Activated T-cell treated with anti-CD3 and anti-CD28 coated beads, Interleukin-2, amount 50 U/mL, for 4 hours (primary cell): ENCODE data around the gene P4HTM. TPM values are rescaled to one million over a fixed set of nuclear protein-coding genes. Genes with fewer than 3 reads are reported as not detected.

Experiments
- ATAC-seq, 2 donors: fragments of 200-7000 bp; cut with Tn5 transposase; one replicate each; pipeline ENCODE4 v1.10.0; 2021
- DNase-seq: peaks from one replicate; pipeline ENCODE4 v3.0.0-alpha.2; 2020
- H3K27me3 Mint-ChIP-seq: one replicate; pipeline ENCODE4 v1.8.0; 2021; ENCODE audit warnings: low read depth, mixed read lengths
- H3K36me3 Mint-ChIP-seq: one replicate; pipeline ENCODE4 v1.8.0; 2022; ENCODE audit warnings: mixed read lengths; ENCODE audit not compliant: insufficient read depth
- H3K4me1 Mint-ChIP-seq: one replicate; pipeline ENCODE4 v1.8.0; 2021; ENCODE audit warnings: low read depth, mixed read lengths
- H3K4me3 Mint-ChIP-seq: one replicate; pipeline ENCODE4 v1.8.0; 2021; ENCODE audit warnings: mild to moderate bottlenecking, moderate library complexity, mixed read lengths
- H3K9me3 Mint-ChIP-seq: one replicate; pipeline ENCODE4 v1.8.0; 2021; ENCODE audit warnings: mixed read lengths
- total RNA-seq, 3 donors: library from RNA; stranded (reverse); gene quantifications; one replicate each; pipeline ENCODE4 v1.2.1, GENCODE V29; 2021

Gene P4HTM
- total RNA-seq, 3 donors from 2014 or later: 25.7 to 28.2 (median 26.3) TPM

- Mint-ChIP-seq H3K36me3 (peaks cover 6% of the 10 kb centered on the region), H3K9me3 (no peaks in the 10 kb centered on the region), H3K4me1 (peaks cover 28% of the 10 kb centered on the region), H3K4me3 (no peak overlapping the region), H3K27me3 (no peaks in the 10 kb centered on the region)
- ATAC-seq (no peak), DNase-seq (no peak)
Measured at GRCh38 chr3:48993834-48994233, 3.8 kb downstream of the P4HTM start.

- DNase-seq (no peak), ATAC-seq (no peak)
- Mint-ChIP-seq H3K9me3 (no peaks in the 10 kb centered on the region), H3K4me3 (no peak overlapping the region), H3K4me1 (peaks cover 12% of the 10 kb centered on the region), H3K36me3 (peaks cover 6% of the 10 kb centered on the region), H3K27me3 (no peaks in the 10 kb centered on the region)
Measured at GRCh38 chr3:48996640-48997039, 6.6 kb downstream of the P4HTM start.

- Mint-ChIP-seq H3K4me1 (peaks cover 6% of the 10 kb centered on the region), H3K27me3 (no peaks in the 10 kb centered on the region), H3K4me3 (no peak overlapping the region), H3K9me3 (no peaks in the 10 kb centered on the region), H3K36me3 (peaks cover 6% of the 10 kb centered on the region)
- ATAC-seq: no peak
- DNase-seq: no peak
Measured at GRCh38 chr3:48997102-48997635, 7.1 kb downstream of the P4HTM start.

DNA sequence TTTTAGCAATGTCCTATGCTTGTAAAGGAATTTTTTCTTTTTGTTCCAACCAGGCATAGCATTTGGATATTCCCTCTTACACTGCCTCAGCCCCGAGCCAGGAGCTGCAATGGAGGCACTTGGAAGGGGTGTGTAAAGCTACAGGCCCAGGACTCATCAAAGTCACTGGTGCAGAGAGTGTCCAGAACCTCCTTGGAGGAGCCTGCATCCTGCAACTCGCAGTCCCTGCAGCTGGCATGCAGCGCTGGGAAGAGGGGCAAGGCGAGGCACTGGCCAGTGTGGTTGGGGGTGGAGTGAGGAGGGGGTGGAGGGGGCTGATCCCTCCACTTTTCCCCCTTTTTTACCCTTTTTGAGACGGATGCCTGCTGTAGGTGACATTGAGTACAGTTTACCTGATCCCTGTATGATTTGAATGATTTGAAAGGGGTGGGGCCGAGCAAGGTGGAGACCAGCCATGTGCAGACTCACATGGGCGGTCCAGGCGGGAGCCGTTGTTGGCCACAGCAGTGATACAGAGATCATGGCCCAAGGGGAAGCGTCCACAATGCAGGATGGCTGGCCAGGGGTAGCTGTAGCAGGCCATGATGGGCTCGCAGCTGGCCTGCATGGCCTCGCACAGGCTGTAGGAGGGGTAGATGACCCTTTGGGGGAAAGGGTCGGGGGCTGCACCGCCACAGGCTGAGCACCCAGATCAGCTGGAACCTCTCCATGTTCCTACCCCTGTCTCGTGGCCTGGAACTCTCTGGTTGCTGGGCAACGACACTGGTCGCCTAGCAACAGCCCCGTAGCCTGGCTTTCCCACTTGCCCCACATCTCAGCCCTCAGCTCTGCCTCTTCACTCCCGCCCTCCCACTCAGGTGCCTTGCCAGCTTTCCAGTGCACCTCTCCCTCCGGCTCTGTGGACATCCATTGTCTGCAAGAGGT, 7.9 kb downstream of the P4HTM start:
- Mint-ChIP-seq H3K9me3 (no peaks in the 10 kb centered on the region), H3K4me3 (no peak overlapping the region), H3K27me3 (no peaks in the 10 kb centered on the region), H3K36me3 (peaks cover 6% of the 10 kb centered on the region), H3K4me1 (peaks cover 6% of the 10 kb centered on the region)
- DNase-seq (no peak), ATAC-seq (no peak)

DNA sequence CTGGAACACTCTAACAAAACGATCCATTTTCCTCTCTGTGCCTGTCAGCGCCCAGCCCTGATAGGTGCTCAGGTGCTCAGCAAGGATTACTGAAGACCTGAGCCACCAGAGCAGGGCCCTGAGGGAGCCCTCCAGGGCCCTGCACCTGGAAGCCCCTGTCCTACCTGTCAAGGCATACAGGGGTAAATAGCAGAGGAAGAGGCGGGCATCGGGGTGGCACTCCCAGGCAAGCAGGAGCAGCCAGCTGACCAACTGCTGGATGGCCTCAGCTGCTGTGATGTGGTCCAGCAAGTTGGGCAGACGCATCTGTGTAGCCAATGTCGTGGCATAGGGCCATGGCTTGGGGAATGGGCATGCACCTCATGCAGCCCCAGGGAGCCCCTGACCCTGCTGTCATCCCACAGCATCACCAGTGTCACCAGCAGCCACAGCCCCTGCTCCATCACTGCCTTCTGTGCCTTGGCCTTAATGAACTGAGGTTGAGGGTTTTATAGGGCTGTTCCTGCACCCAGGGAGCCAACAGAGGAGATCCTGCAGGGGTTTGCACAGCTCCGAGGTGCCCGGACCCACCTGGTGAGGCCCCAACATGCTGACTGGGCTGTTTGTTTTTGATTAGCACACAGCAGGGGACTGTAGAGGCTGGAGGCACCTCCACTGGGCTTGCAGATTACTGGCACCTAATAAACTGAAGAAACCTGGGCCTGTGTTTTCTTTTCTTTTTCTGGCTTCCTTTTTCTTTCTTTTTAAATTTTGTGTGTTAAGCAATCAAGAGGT, 9.2 kb downstream of the P4HTM start:
- H3K27me3 Mint-ChIP-seq: no peaks in the 10 kb centered on the region
- peaks cover 4% of the 10 kb centered on the region for H3K36me3 Mint-ChIP-seq
- ATAC-seq (no peak), DNase-seq (no peak)
- no peaks in the 10 kb centered on the region for H3K4me1 Mint-ChIP-seq
- no peaks in the 10 kb centered on the region for H3K9me3 Mint-ChIP-seq
- no peak overlapping the region for H3K4me3 Mint-ChIP-seq

DNA sequence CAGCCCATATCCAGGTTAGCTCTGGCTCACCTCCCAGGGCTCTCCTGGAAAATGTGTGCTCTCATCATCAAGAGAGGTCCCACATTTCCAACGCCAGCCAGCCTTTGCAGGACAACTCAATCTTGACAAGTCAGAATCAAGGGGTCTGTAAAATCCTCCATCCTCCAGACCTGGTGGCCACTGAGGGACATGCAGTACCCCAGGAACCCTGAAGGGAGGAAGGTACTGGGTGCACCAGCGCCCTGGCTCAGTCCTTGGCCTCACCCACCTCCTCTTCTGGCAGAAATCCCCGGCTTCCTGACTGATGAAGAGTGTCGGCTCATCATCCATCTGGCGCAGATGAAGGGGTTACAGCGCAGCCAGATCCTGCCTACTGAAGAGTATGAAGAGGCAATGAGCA, 11.1 kb downstream of the P4HTM start:
- ATAC-seq: no peak
- Mint-ChIP-seq H3K27me3 (no peaks in the 10 kb centered on the region), H3K9me3 (no peaks in the 10 kb centered on the region), H3K4me1 (no peaks in the 10 kb centered on the region), H3K36me3 (no peaks in the 10 kb centered on the region), H3K4me3 (no peak overlapping the region)
- no peak for DNase-seq

- Mint-ChIP-seq H3K4me3 (no peak overlapping the region), H3K4me1 (peaks cover 19% of the 10 kb centered on the region), H3K27me3 (no peaks in the 10 kb centered on the region), H3K36me3 (peaks cover 3% of the 10 kb centered on the region), H3K9me3 (no peaks in the 10 kb centered on the region)
- ATAC-seq (no peak), DNase-seq (no peak)
Measured at GRCh38 chr3:49004352-49005302, 14.6 kb downstream of the P4HTM start.

DNA sequence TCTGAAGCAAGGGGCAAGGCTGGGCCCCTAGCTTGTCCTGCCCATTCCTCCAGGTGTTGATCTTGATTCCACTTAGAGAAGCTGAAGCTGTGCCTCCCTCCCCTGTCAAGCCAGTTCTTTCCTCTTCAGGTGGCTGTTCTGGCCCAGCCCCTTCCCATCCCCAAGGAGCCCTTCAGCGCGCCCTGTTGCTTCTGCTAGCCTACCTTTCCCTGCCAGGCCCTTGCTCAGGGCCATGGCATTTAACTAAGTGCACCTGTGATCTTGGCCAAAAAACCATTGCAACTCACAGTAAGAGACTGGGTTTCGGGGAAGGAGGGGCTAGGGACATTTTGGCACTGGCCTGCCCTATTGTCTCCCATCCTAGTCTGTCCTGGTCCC, 15.3 kb downstream of the P4HTM start:
- Mint-ChIP-seq H3K4me3 (no peak overlapping the region), H3K4me1 (peaks cover 19% of the 10 kb centered on the region), H3K36me3 (peaks cover 3% of the 10 kb centered on the region), H3K9me3 (no peaks in the 10 kb centered on the region), H3K27me3 (no peaks in the 10 kb centered on the region)
- ATAC-seq (no peak), DNase-seq (no peak)

GRCh38 chr3:49005998-49006397, 16.0 kb downstream of the P4HTM start:
- peaks cover 3% of the 10 kb centered on the region for H3K36me3 Mint-ChIP-seq
- no peak for ATAC-seq

GRCh38 chr3:49006408-49007067, 16.5 kb downstream of the P4HTM start:
- DNase-seq: no peak
- H3K4me3 Mint-ChIP-seq: peak overlapping the region; percentile 98
- no peaks in the 10 kb centered on the region for H3K27me3 Mint-ChIP-seq
- H3K9me3 Mint-ChIP-seq: no peaks in the 10 kb centered on the region
- no peak for ATAC-seq
- H3K36me3 Mint-ChIP-seq: peaks cover 3% of the 10 kb centered on the region
- H3K4me1 Mint-ChIP-seq: peaks cover 19% of the 10 kb centered on the region

More at GRCh38 chr3:49005998-49006397, 16.0 kb downstream of the P4HTM start:
- no peaks in the 10 kb centered on the region for H3K9me3 Mint-ChIP-seq
- DNase-seq: no peak
- H3K4me1 Mint-ChIP-seq: peaks cover 19% of the 10 kb centered on the region
- peak overlapping the region; percentile 98 for H3K4me3 Mint-ChIP-seq
- no peaks in the 10 kb centered on the region for H3K27me3 Mint-ChIP-seq

DNA sequence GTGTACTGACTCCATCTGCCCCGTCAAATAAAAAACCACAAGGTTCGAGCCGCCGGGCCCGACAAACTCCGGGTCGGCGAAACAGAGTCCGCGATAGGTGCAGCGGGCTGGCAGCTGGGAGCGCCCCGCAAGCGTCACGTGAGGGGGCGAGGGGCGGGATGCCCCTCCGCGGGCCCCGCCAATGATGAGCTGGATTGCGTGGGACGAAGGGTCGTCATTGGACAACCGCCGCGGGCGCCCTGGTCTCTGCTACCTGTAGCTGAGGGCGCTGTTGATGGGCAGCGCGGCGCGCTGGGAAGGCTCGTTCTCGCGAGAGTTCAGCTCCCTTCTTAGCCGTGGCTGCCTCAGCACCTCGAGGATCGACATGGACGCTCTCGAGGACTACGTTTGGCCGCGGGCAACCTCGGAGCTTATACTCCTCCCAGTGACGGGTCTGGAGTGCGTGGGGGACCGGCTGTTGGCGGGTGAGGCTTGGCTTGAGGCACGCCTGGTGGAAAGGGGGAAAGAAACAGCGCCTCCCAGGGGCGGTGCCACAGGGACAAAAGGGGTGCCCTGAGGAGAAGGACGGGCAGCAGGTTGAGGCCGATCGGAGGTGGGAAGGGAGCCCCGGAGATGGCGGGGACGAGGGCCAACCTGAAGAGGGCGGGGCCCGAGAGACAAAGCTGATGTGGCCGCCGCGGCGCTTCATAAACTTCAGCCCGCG, 17.2 kb downstream of the P4HTM start, which contains the start of gene WDR6:
WDR6 (plus strand) TSS at position 324 of the 703 bp plus-strand sequence; CDS start at position 365, 41 bp downstream.
- Mint-ChIP-seq H3K4me3 (peak within 1 kb of the TSS; percentile 98), H3K9me3 (no peaks in the 10 kb centered on the region), H3K4me1 (peaks cover 19% of the 10 kb centered on the region), H3K36me3 (peaks cover 3% of the 10 kb centered on the region), H3K27me3 (no peaks in the 10 kb centered on the region)
- DNase-seq: peak; percentile 97
- ATAC-seq: peak; percentile 92 to 93

DNA sequence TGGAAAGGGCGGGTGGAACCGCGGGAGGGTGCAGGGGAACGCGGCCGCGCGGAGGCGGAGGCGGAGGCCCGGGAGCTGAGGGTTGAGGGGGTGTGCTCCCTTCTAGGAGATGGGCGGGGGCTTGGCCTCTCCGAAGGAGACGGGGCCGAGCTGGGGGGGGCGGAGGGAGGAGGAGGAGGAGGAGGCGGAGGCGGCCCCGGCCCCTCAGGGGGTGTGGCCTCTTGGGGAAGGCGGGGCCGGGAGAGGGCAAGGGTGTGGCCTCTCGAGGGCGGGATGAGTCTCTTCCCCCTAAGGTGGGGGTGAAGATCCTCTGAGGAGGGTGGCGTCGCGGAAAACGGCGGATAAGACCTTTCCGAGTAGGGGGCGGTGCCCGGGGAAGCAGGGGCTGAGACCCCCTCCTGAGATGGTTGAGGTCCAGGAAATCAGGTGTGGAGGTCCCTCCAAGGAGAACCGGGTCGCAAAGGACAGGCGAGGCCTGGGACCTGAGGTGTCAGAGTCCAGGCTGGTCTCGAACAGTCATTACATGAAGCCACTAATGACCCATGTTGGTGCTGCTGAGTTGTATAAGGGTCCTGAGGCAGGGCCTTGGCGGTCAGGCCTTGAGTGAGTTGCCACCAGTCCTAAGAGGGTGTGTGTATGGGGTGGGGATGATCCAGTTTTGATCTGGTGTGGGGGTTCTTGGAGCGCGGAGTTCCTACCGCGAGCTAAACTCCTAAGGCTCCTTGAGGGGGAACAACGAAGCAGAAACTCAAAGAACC, 17.9 kb downstream of the P4HTM start:
- ATAC-seq: peak; percentile 65 to 70
- no peaks in the 10 kb centered on the region for H3K9me3 Mint-ChIP-seq
- H3K36me3 Mint-ChIP-seq: peaks cover 3% of the 10 kb centered on the region
- peak; percentile 92 for DNase-seq
- peaks cover 19% of the 10 kb centered on the region for H3K4me1 Mint-ChIP-seq
- no peaks in the 10 kb centered on the region for H3K27me3 Mint-ChIP-seq
- H3K4me3 Mint-ChIP-seq: peak overlapping the region; percentile 98
